Activated gamma-delta T cell (primary cell): ENCODE results near the gene TMEM125.

Experiments
- DNase-seq: peaks from one replicate; lab custom pipeline; 2025; lab: John Stamatoyannopoulos, UW

TMEM125 gene

GRCh38 chr1:43247256-43247921 is 22.4 kb upstream of the TMEM125 start:
- no peak for DNase-seq

- no peak for DNase-seq
Measured at GRCh38 chr1:43250351-43250761, 19.4 kb upstream of the TMEM125 start.

GRCh38 chr1:43251024-43251423 is 18.8 kb upstream of the TMEM125 start:
- no peak for DNase-seq

GRCh38 chr1:43252225-43252624 is 17.6 kb upstream of the TMEM125 start:
- no peak for DNase-seq

GRCh38 chr1:43253173-43253572 is 16.6 kb upstream of the TMEM125 start:
- no peak for DNase-seq

- DNase-seq: no peak
Measured at GRCh38 chr1:43253876-43254275, 15.9 kb upstream of the TMEM125 start.

GRCh38 chr1:43255438-43256210 is 14.2 kb upstream of the TMEM125 start:
- DNase-seq: no peak

- DNase-seq: no peak
Measured at GRCh38 chr1:43256675-43257570, 12.9 kb upstream of the TMEM125 start.

- DNase-seq: no peak
Measured at GRCh38 chr1:43258370-43258769, 11.4 kb upstream of the TMEM125 start.

GRCh38 chr1:43265431-43265830 is 4.4 kb upstream of the TMEM125 start:
- DNase-seq: no peak

- no peak for DNase-seq
Measured at GRCh38 chr1:43266881-43267280, 2.9 kb upstream of the TMEM125 start.

GRCh38 chr1:43267291-43267805 is 2.4 kb upstream of the TMEM125 start:
- DNase-seq: no peak

GRCh38 chr1:43267818-43268425 is 1.9 kb upstream of the TMEM125 start:
- DNase-seq: no peak

- DNase-seq: no peak
Measured at GRCh38 chr1:43270421-43271095, 775 bp downstream of the TMEM125 start.

GRCh38 chr1:43271186-43272118 is 1.7 kb downstream of the TMEM125 start:
- DNase-seq: no peak

- no peak for DNase-seq
Measured at GRCh38 chr1:43272161-43272560, 2.4 kb downstream of the TMEM125 start.

GRCh38 chr1:43272576-43273571 is 3.1 kb downstream of the TMEM125 start:
- no peak for DNase-seq

GRCh38 chr1:43273708-43274107 is 3.9 kb downstream of the TMEM125 start:
- no peak for DNase-seq
